ENCODE results near the gene RALGAPB.

RALGAPB gene

GRCh38 chr20:38555395-38555794 lies 82.8 kb downstream of the RALGAPB start:
- no peaks in the 10 kb centered on the region for H3K27me3 ChIP-seq (replicated peaks; ENCODE audit: control insufficient read depth, insufficient read depth, low read length)
- no peak overlapping the region for H3K4me3 ChIP-seq (replicated peaks; ENCODE audit: low read depth, low read length)
- DNase-seq (ENCODE audit: extremely low read depth, insufficient read length): no peak
- TF ChIP-seq CTCF (IDR thresholded peaks at IDR 0.05; ENCODE audit: insufficient read depth, low read length, poor library complexity, severe bottlenecking): no peak
- H3K36me3 ChIP-seq (ENCODE audit: control insufficient read depth, insufficient read depth, low read length): peaks cover 9% of the 10 kb centered on the region

GRCh38 chr20:38557174-38557573 lies 84.5 kb downstream of the RALGAPB start:
- DNase-seq (ENCODE audit: extremely low read depth, insufficient read length): no peak
- no peak for TF ChIP-seq CTCF (IDR thresholded peaks at IDR 0.05; ENCODE audit: insufficient read depth, low read length, poor library complexity, severe bottlenecking)
- no peak overlapping the region for H3K4me3 ChIP-seq (replicated peaks; ENCODE audit: low read depth, low read length)
- H3K36me3 ChIP-seq (ENCODE audit: control insufficient read depth, insufficient read depth, low read length): peaks cover 8% of the 10 kb centered on the region
- no peaks in the 10 kb centered on the region for H3K27me3 ChIP-seq (replicated peaks; ENCODE audit: control insufficient read depth, insufficient read depth, low read length)

- Histone ChIP-seq H3K27me3 (replicated peaks; ENCODE audit: control insufficient read depth, insufficient read depth, low read length) (no peaks in the 10 kb centered on the region), H3K4me3 (replicated peaks; ENCODE audit: low read depth, low read length) (no peak overlapping the region), H3K36me3 (ENCODE audit: control insufficient read depth, insufficient read depth, low read length) (peaks cover 5% of the 10 kb centered on the region)
- no peak for DNase-seq (ENCODE audit: extremely low read depth, insufficient read length)
- TF ChIP-seq CTCF (IDR thresholded peaks at IDR 0.05; ENCODE audit: insufficient read depth, low read length, poor library complexity, severe bottlenecking): no peak
Measured at GRCh38 chr20:38558596-38559360, 86.1 kb downstream of the RALGAPB start.

- no peak for DNase-seq (ENCODE audit: extremely low read depth, insufficient read length)
- TF ChIP-seq CTCF (IDR thresholded peaks at IDR 0.05; ENCODE audit: insufficient read depth, low read length, poor library complexity, severe bottlenecking): no peak
- Histone ChIP-seq H3K4me3 (replicated peaks; ENCODE audit: low read depth, low read length) (no peak overlapping the region), H3K36me3 (ENCODE audit: control insufficient read depth, insufficient read depth, low read length) (peaks cover 5% of the 10 kb centered on the region), H3K27me3 (replicated peaks; ENCODE audit: control insufficient read depth, insufficient read depth, low read length) (no peaks in the 10 kb centered on the region)
Measured at GRCh38 chr20:38559764-38560163, 87.1 kb downstream of the RALGAPB start.

- no peak for TF ChIP-seq CTCF (IDR thresholded peaks at IDR 0.05; ENCODE audit: insufficient read depth, low read length, poor library complexity, severe bottlenecking)
- H3K36me3 ChIP-seq (ENCODE audit: control insufficient read depth, insufficient read depth, low read length): peaks cover 2% of the 10 kb centered on the region; the same call in 1 of the 2 replicates
- no peaks in the 10 kb centered on the region for H3K27me3 ChIP-seq (replicated peaks; ENCODE audit: control insufficient read depth, insufficient read depth, low read length)
- H3K4me3 ChIP-seq (replicated peaks; ENCODE audit: low read depth, low read length): no peak overlapping the region
- DNase-seq (ENCODE audit: extremely low read depth, insufficient read length): no peak
Measured at GRCh38 chr20:38563802-38564431, 91.3 kb downstream of the RALGAPB start.

Measured in GM06990 (cell line).